IPS-18a (cell line): ENCODE measurements around the gene HEATR3.
A peak's percentile ranks its signal among the peaks of the same experiment; 100 is the strongest.

Experiments
- H3K27ac ChIP-seq: one replicate; pipeline ENCODE4 v1.5.1; 2013; ENCODE audit warnings: low read length
- H3K27me3 ChIP-seq: one replicate; pipeline ENCODE4 v1.6.1; 2013; ENCODE audit warnings: mild to moderate bottlenecking, low read length; ENCODE audit not compliant: control insufficient read depth, insufficient read depth
- H3K36me3 ChIP-seq: one replicate; pipeline ENCODE4 v1.6.1; 2013; ENCODE audit warnings: low read depth, low read length; ENCODE audit not compliant: control insufficient read depth
- H3K4me1 ChIP-seq: one replicate; pipeline ENCODE4 v1.6.1; 2013; ENCODE audit warnings: low read depth, low read length; ENCODE audit not compliant: control insufficient read depth
- H3K4me3 ChIP-seq: one replicate; pipeline ENCODE4 v1.5.1; 2013; ENCODE audit warnings: low read length
- H3K9ac ChIP-seq: one replicate; pipeline ENCODE4 v1.6.1; 2013; ENCODE audit warnings: mild to moderate bottlenecking, low read length, moderate library complexity
- H3K9me3 ChIP-seq: one replicate; pipeline ENCODE4 v1.6.1; 2013; ENCODE audit warnings: low read depth, low read length; ENCODE audit not compliant: control insufficient read depth

HEATR3 gene, protein sequence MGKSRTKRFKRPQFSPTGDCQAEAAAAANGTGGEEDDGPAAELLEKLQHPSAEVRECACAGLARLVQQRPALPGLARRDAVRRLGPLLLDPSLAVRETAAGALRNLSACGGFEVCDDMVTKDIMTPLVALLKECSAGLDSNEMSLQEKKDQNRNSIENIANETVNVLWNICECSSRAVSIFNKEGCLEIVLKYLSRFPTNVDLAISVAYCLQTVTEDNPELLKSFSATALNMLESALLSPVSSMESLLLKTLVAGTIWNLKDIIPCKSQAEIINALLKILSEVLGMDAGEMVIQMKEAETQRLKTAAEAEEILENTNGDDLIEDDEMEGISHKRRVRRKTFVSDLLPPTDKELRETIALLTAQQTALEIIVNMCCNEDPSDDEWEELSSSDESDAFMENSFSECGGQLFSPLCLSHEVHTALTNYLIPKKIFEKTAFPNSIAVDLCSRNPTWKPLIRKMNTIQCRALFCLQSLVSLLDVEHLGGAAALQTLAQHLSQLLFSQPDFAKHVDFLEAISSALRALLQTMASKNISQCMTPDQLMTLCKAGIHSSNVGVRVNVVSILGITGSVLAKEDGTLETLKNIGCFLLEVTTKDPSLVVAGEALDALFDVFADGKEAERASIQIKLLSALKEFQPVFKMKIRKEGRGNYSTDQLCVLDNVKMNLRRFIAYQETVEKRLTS

DNA sequence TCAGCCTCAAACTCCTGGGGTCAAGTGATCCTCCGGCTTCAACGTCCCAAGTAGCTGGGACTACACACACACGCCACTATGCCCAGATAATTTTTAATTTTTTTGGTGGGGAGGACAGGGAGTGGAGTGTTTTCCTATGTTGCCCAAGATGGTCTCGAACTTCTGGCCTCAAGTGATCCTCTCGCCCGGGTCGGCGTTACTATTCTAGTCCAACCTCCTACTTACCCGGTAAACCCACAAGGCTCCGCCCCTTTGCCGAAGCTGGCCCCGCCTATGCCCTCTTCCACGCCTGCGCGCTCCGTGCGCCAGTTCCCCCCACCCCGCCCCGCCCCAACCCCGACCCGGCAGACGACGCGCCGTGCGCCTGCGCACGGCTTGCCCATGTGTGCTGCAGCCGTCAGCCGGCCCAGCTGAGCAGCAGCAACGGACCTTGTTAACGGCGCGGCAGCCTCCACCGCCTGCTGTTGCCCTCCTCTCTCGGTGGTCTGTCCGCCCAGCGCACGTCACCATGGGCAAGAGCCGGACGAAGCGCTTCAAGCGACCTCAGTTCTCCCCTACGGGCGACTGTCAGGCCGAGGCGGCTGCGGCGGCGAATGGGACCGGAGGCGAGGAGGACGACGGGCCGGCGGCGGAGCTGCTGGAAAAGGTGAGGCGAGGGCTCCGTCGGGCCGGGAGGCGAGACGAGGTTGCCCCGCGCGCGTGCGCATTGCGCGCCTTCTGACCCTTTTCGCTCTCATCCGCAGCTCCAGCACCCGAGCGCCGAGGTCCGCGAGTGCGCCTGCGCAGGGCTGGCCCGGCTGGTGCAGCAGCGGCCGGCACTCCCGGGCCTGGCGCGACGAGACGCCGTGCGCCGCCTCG lies at the start of gene HEATR3:
Gene HEATR3 (plus strand): TSS at position 347 of the 858 bp plus-strand sequence. CDS start 162 bp downstream, at position 509.
- peak within 1 kb of the TSS; percentile 78 for H3K9ac ChIP-seq

DNA sequence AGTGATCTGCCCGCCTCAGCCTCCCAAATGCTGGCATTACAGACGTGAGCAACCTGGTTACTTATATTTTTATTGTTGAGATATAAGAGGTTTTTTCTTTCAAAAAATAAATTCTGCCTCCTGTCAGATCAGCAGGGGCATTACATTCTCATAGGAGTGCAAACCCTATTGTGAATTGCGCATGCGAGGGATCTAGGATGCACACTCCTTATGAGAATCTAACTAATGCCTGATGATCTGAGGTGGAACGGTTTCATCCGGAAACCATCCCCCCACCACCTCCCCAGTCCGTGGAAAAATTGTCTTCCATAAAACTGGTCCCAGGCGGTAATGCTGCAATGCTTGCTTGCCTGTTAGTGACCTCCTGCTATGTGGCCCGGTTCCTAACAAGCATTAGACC lies 48.2 kb upstream of the HEATR3 start:
- no peaks in the 10 kb centered on the region for H3K36me3 ChIP-seq
- H3K9ac ChIP-seq: no peak overlapping the region
- H3K4me1 ChIP-seq: peaks cover 10% of the 10 kb centered on the region
- no peak overlapping the region for H3K27ac ChIP-seq
- H3K27me3 ChIP-seq: no peaks in the 10 kb centered on the region
- H3K9me3 ChIP-seq: no peaks in the 10 kb centered on the region
- H3K4me3 ChIP-seq: no peak overlapping the region

More for the DNA sequence above, at the start of gene HEATR3:
- Histone ChIP-seq H3K4me1 (peaks cover 6% of the 10 kb centered on the region), H3K27ac (no peak within 1 kb of the TSS), H3K4me3 (peak within 1 kb of the TSS; percentile 70), H3K9me3 (no peaks in the 10 kb centered on the region), H3K27me3 (no peaks in the 10 kb centered on the region), H3K36me3 (peaks cover 18% of the 10 kb centered on the region)

DNA sequence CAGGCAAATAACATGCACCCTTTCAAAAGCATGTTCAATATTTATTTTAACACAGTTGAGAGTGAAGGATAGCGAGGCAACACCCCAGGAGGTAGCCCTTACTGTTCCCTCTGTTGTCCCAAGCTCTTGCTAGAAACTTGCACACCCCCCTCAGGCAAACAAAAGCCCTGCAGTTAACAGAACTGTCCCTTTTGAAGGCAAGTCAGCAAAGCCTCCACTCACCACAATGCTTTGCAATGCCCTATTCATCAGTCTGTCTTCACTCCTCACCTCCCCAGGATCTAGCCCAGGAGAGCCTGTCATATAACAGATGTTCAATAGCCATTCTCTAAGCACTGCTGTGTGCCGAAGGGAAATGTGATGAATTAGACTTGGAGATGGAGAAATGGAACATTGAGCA lies 44.2 kb upstream of the HEATR3 start:
- Histone ChIP-seq H3K4me1 (peaks cover 19% of the 10 kb centered on the region), H3K4me3 (no peak overlapping the region), H3K27ac (no peak overlapping the region), H3K9me3 (no peaks in the 10 kb centered on the region), H3K9ac (no peak overlapping the region), H3K36me3 (no peaks in the 10 kb centered on the region), H3K27me3 (no peaks in the 10 kb centered on the region)

DNA sequence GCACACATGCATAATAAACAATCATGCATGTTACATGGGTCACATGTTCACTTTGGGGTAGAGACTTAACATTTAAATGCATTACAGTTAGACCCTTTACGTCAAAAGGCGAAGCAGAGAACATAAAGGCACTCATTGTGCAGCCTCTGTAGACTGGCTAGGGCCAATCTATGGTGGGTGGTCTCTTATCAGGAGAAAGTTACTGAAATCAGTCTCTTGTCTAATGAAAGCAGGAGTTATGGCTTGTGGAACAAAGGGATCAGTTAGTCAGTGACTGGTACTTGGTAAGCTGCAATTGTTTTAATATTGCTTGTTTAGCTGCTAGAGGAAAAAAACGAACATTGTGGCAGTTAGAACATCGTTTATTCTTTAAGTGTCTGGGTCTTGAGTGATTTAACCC lies 42.1 kb upstream of the HEATR3 start:
- peaks cover 19% of the 10 kb centered on the region for H3K4me1 ChIP-seq
- no peaks in the 10 kb centered on the region for H3K27me3 ChIP-seq
- peaks cover 5% of the 10 kb centered on the region for H3K36me3 ChIP-seq
- H3K27ac ChIP-seq: no peak overlapping the region
- H3K9ac ChIP-seq: no peak overlapping the region
- H3K9me3 ChIP-seq: no peaks in the 10 kb centered on the region
- no peak overlapping the region for H3K4me3 ChIP-seq

DNA sequence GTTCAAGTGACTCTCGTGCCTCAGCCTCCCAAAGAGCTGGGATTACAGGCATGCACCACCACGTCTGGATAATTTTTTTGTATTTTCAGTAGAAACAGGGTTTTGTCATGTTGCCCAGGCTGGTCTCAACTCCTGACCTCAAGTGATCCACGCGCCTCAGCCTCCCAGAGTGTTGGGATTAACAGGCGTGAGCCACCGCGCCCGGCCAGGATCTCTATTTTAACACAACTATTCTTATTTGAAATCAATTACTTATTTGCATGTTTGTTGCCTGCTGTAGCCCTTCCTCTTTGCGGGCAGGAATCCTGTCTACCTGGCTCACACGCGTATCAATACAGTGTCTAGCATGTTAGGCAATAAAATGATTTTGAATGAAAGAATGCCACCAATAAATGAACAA lies 41.6 kb upstream of the HEATR3 start:
- no peaks in the 10 kb centered on the region for H3K9me3 ChIP-seq
- H3K36me3 ChIP-seq: peaks cover 7% of the 10 kb centered on the region
- peak overlapping the region; percentile 40 for H3K4me3 ChIP-seq
- H3K9ac ChIP-seq: no peak overlapping the region
- peaks cover 19% of the 10 kb centered on the region for H3K4me1 ChIP-seq
- no peak overlapping the region for H3K27ac ChIP-seq
- H3K27me3 ChIP-seq: no peaks in the 10 kb centered on the region

DNA sequence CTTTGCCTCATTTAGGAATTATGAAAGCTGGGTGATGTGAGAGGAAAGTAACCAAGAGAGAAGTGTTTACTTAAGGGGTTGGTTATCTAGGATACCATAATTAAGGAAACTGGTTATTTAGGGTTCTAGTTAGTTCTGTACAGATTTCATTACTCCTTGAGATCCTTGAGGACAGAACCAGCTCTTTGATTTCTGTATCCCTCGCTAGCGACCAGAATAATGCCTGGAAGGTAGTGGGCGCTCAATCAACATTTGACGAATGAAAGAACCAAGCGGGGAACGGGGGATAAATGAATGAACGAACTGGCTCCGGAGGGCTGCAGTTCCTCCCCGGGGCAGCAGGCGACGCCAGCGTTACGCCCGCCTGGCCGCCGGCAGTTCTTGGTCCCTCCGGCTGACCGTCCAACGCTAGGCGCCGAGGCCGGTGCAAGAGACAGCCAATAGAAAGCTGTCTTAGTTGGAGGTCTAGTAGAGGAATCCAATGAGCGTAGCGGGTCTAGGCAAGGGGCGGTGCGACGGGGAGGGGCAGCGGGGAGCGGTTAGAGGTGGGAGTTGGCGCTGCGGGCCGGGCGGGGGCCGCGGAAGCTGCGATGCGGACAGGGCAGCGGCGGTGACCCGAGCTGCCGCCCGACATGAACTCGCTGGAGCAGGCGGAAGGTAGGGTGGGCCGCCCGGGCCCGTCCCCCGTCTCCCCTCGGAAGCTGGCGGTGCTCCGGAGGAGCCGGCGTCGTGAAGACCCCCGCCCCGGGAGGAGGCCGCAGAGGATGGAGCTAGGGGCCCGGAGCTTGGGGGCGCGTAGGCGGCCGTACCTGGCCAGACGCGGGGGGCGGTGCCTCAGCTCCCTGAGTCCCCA lies 40.9 kb upstream of the HEATR3 start, which contains the start of gene CNEP1R1:
Gene CNEP1R1 (plus strand): TSS at position 542 of the 853 bp plus-strand sequence. CDS start 91 bp downstream, at position 633.
- peaks cover 19% of the 10 kb centered on the region for H3K4me1 ChIP-seq
- no peaks in the 10 kb centered on the region for H3K27me3 ChIP-seq
- peak within 1 kb of the TSS; percentile 48 for H3K9ac ChIP-seq
- H3K4me3 ChIP-seq: peak within 1 kb of the TSS; percentile 85
- H3K9me3 ChIP-seq: no peaks in the 10 kb centered on the region
- H3K36me3 ChIP-seq: peaks cover 14% of the 10 kb centered on the region
- no peak within 1 kb of the TSS for H3K27ac ChIP-seq

DNA sequence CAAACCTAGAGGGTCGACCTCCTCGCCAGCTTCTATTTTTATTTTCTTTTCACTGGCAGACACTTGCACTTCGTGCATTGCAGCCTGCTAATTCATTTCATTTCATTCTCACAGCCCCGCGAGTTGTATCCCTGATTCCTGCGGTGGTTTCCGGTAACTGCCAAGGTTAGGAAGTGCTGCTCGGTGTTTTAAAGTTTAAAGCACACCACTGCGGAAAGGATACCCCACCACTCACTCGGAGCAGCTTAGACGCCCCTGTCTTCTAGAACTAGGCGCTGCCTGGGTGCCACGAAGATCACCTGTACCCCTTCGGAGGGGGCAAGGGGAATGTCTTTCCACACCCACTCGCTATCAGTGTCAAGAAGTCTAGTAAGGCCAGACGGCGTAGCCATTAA lies 40.2 kb upstream of the HEATR3 start:
- Histone ChIP-seq H3K9me3 (no peaks in the 10 kb centered on the region), H3K4me3 (peak overlapping the region; percentile 85), H3K27me3 (no peaks in the 10 kb centered on the region), H3K36me3 (peaks cover 20% of the 10 kb centered on the region), H3K9ac (peak overlapping the region; percentile 48), H3K27ac (no peak overlapping the region), H3K4me1 (peaks cover 19% of the 10 kb centered on the region)

DNA sequence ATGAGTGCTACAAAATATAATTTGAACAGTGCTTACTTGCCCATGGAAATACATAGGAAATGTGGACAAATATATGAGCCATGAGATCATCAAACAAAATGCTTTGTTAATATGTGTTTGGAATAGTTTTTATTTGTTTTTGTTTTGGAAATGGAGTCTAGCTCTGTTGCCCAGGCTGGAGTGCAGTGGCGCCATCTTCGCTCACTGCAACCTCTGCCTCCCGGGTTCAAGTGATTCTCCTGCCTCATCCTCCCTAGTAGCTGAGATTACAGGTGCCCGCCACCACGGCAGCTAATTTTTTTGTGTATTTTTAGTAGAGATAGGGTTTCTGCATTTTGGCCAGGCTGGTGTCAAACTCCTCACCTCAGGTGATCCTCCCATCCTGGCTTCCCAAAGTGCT lies 37.9 kb upstream of the HEATR3 start:
- no peak overlapping the region for H3K4me3 ChIP-seq
- peaks cover 9% of the 10 kb centered on the region for H3K4me1 ChIP-seq
- H3K9me3 ChIP-seq: no peaks in the 10 kb centered on the region
- H3K9ac ChIP-seq: no peak overlapping the region
- H3K36me3 ChIP-seq: peaks cover 32% of the 10 kb centered on the region
- no peaks in the 10 kb centered on the region for H3K27me3 ChIP-seq
- H3K27ac ChIP-seq: no peak overlapping the region

DNA sequence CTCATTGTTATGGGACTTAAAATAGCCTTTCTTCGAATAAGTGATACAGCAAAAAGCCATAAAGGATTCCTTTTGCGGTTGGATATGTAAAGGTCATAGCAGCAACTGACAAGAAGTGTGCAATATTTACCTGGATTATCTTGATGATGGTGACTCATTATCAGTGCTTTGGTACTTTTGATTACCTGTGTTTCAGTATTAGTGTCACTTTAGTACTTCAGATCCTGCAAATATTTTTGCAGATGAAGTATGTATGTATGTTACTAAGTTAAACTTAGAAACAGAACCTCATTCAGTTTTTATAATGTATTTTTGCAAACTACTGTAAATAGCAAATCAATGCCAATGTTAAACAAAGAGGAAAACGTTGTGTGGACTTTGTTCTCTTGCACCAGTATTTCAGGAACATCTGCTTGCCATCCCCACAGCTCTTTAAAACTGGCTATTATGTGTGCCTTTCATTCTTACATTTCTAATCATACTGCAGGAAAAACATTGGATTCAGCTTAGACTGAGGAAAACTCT lies 30.2 kb upstream of the HEATR3 start:
- Histone ChIP-seq H3K27ac (no peak overlapping the region), H3K4me3 (no peak overlapping the region), H3K9ac (no peak overlapping the region), H3K9me3 (no peaks in the 10 kb centered on the region), H3K36me3 (peaks cover 33% of the 10 kb centered on the region), H3K4me1 (peaks cover 5% of the 10 kb centered on the region), H3K27me3 (no peaks in the 10 kb centered on the region)

DNA sequence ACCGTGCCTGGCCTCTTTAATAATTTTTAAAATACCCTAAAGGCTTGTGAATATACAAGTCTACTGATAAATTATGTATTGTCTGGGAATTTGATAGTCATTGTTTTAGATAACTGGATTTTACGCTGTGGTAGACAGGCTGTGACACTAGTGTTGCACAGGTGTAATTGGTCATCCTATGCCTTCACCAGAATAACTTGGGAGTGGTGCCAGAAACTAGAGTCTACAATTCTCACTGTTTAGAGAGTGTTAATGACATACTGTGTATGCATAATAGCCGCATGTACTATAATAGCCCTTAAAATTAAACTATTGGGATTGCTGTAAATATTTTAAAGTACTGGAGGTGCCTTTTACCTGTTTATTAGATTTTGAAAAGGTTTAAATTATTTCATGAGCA lies 29.3 kb upstream of the HEATR3 start:
- Histone ChIP-seq H3K9ac (no peak overlapping the region), H3K4me3 (no peak overlapping the region), H3K9me3 (no peaks in the 10 kb centered on the region), H3K36me3 (peaks cover 28% of the 10 kb centered on the region), H3K4me1 (peaks cover 5% of the 10 kb centered on the region), H3K27me3 (no peaks in the 10 kb centered on the region), H3K27ac (no peak overlapping the region)
